ENCODE measurements around the gene PLCXD3.
"Not testable (repeated sequence)": the region's sequence is repeated elsewhere in the genome, so short reads cannot be mapped to it uniquely, and the experiment has no call there.

Gene PLCXD3

GRCh38 chr5:41334758-41335157, 175.6 kb downstream of the PLCXD3 start:
- H3K4me3 ChIP-seq (ENCODE audit: low read depth, low read length): no peak overlapping the region
- ChIA-PET POLR2A (no interaction called here), CTCF (interaction anchor here (1.2 kb wide), 1 partner anchor 430 kb away, joined by 7 read pairs; no protein-coding TSS in a partner anchor)
- DNase-seq (ENCODE audit: low read depth, low spot score): no peak
- TF ChIP-seq CTCF (IDR thresholded peaks at IDR 0.05; ENCODE audit: insufficient read depth, low read length, missing control alignments): no peak

- POLR2A ChIA-PET: no interaction called here
- CTCF ChIA-PET: interaction anchor here (0.9 to 1.2 kb wide), 2 partner anchors 64 to 429 kb away, joined by 3 to 7 read pairs; no protein-coding TSS in a partner anchor
- no peak for TF ChIP-seq CTCF (IDR thresholded peaks at IDR 0.05; ENCODE audit: insufficient read depth, low read length, missing control alignments)
- DNase-seq (ENCODE audit: low read depth, low spot score): no peak
- no peak overlapping the region for H3K4me3 ChIP-seq (ENCODE audit: low read depth, low read length)
These were observed 176.2 kb downstream of the PLCXD3 start for GRCh38 chr5:41334221-41334620.

- H3K4me3 ChIP-seq (ENCODE audit: low read depth, low read length): no peak overlapping the region
- CTCF ChIA-PET: interaction anchor here (1.0 kb wide), 1 partner anchor 20 kb away, joined by 3 read pairs; no protein-coding TSS in a partner anchor
- no peak for TF ChIP-seq CTCF (IDR thresholded peaks at IDR 0.05; ENCODE audit: insufficient read depth, low read length, missing control alignments)
These were observed 185.3 kb downstream of the PLCXD3 start for GRCh38 chr5:41325074-41325473.

GRCh38 chr5:41322826-41323225, 187.6 kb downstream of the PLCXD3 start:
- POLR2A ChIA-PET; DNase-seq (ENCODE audit: low read depth, low spot score); CTCF ChIA-PET; H3K4me3 ChIP-seq (ENCODE audit: low read depth, low read length): not testable (repeated sequence)

More at GRCh38 chr5:41325074-41325473, 185.3 kb downstream of the PLCXD3 start:
- POLR2A ChIA-PET: no interaction called here
- no peak for DNase-seq (ENCODE audit: low read depth, low spot score)

- no peak overlapping the region for H3K4me3 ChIP-seq (ENCODE audit: low read depth, low read length)
- POLR2A ChIA-PET: no interaction called here
- no peak for DNase-seq (ENCODE audit: low read depth, low spot score)
- no peak for TF ChIP-seq CTCF (IDR thresholded peaks at IDR 0.05; ENCODE audit: insufficient read depth, low read length, missing control alignments)
- CTCF ChIA-PET: no interaction called here
These were observed 197.8 kb downstream of the PLCXD3 start for GRCh38 chr5:41312478-41313060.

- ChIA-PET POLR2A (no interaction called here), CTCF (no interaction called here)
- no peak for TF ChIP-seq CTCF (IDR thresholded peaks at IDR 0.05; ENCODE audit: insufficient read depth, low read length, missing control alignments)
- H3K4me3 ChIP-seq (ENCODE audit: low read depth, low read length): no peak overlapping the region
- DNase-seq (ENCODE audit: low read depth, low spot score): no peak
These were observed 198.3 kb downstream of the PLCXD3 start for GRCh38 chr5:41312066-41312465.

GRCh38 chr5:41309275-41309674, 201.1 kb downstream of the PLCXD3 start:
- ChIA-PET CTCF (no interaction called here), POLR2A (no interaction called here)
- H3K4me3 ChIP-seq (ENCODE audit: low read depth, low read length): no peak overlapping the region
- TF ChIP-seq CTCF (IDR thresholded peaks at IDR 0.05; ENCODE audit: insufficient read depth, low read length, missing control alignments): no peak
- no peak for DNase-seq (ENCODE audit: low read depth, low spot score)
